CD4-positive, alpha-beta T cell treated with Interleukin-17A for 1 hour (primary cell): Measurements from ENCODE around the gene MANEAL.
A peak's percentile ranks its signal among the peaks of the same experiment; 100 is the strongest.

Experiments used
- DNase-seq: peaks from one replicate; pipeline ENCODE4 v3.0.0-alpha.2; 2020

MANEAL gene

DNA sequence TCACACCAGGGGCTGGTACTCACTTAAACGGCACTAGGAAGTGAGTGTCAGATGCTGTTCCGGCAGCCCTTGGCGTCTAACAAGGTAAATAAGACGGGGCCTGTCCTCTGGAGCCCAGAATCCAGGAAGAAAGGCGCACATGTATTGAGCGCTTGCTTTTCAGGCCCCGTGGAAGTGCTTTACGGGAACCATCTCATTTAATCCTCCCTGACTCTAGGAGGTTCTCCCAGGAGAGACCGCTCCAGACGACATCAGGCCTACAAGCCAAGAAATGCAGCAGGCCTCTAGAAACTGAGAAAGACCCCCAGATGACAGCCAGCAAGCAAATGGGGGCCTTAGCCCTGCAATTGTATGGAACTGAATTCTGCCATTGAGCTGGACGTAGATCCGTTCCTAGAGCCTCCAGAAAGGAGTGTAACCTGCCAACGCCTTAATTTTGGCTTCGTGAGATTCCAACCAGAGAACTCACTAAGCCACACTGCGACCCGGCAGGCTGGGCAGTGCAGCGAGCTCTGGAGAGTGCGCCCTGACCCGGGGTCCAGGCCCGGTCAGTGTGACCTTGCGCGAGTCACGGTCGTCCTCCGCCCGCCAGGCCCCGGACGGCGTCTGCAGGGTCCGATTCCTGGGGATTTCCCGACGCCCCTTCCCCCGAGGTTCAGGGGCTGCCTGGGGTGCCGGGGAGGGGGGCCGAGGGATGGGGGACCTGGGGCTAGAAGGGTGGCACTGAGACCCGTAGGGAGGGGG lies 532 bp upstream of the MANEAL start:
- no peak for DNase-seq

DNA sequence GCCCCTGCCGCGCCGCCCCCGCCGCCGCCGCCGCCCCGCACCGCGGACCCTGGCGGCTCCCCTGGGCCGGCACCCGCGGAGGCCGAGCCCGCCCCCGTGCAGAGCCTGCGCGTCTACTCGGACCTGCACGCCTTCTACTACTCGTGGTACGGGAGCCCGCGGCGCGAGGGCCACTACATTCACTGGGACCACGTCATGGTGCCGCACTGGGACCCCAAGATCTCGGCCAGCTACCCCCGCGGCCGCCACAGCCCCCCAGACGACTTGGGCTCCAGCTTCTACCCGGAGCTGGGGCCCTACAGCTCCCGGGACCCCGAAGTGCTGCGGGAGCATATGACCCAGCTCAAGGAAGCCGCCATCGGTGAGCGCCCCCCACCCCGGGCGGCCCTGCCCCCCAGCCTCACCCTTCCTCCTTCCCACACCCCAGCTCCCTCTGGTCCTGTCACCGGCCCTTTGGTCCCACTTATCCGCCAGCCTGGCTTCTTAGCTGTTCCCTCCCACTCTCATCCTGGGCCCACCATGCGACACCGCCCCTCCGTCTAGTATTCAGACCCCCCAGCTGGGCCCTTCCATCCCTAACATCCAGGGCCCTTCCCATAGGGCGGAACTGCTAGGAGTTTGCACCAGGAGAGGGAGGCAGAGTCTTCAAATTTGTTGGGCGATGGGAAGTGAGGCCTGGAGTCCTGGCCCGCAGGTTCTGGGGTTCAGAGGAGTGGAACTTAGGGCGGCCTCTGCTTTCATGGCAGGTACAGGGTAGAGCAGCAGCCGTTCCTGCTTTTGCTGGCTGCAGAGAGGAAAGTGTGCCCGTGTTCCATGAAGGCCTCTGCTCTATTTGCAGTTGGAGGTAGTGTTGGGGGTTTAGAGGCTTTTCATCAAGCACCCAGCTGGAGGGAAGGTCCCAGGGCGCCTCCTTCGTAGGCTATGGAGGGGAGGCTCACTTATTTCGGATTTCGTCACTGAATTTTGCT lies 1.0 kb downstream of the MANEAL start:
- no peak for DNase-seq

DNA sequence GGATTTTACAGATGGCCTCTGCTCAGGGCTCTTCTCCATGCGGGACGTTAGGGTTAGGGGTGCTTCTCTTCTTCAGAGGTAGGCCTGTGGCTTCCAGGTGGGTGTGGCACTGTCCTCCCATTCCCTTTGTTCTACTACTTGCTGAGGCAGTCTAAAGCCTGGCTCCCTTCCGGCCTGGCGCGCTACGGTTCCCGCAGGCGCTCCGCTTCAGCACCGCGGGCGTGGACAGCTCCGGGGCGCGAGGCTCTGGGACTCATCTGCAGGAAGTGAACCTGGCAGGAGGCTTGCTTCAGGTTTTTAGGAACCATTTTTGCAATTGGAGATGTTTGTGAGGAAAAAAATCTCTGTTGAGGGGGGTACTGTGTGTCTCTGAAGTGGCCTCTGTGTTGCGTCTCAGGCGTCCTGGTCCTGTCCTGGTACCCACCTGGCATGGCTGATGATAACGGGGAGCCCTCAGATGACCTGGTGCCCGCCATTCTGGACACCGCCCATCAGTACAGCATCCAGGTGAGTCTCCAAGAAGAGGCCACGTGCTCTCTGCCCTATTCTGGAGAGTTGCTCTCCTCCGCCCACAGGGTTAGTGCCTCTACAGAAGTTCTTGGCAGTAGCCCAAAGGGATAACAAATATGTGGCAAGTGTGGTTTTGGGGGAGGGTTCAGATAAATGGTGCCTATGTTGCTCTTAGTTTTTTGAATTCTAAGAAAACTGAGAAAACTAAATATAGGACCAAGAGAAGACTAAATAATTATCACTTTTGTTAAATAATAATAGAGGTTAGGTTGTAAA lies 1.9 kb downstream of the MANEAL start:
- DNase-seq = peak; percentile 32

- DNase-seq = no peak
Measured at GRCh38 chr1:37797750-37798345, 4.2 kb downstream of the MANEAL start.

DNA sequence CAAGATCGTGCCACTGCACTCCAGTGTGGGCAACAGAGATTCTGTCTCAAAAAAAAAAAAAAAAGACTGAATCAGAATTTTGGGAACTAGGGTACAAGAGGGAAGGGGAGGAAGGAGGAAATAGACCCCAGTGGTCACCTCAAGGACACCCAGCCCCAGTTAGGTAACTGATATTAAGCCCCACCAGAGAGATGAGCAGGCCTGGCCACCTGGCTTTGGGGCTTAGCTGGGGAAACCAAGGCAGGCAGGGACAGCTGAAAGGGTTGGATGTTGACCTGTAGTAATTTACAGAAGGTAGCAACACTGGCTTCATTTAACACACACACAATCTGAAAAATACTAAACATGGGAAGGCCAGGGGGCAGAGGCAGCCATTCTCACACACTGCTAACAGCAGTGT lies 8.8 kb downstream of the MANEAL start:
- no peak for DNase-seq

- no peak for DNase-seq
Measured at GRCh38 chr1:37807220-37807554, 13.5 kb downstream of the MANEAL start.

DNA sequence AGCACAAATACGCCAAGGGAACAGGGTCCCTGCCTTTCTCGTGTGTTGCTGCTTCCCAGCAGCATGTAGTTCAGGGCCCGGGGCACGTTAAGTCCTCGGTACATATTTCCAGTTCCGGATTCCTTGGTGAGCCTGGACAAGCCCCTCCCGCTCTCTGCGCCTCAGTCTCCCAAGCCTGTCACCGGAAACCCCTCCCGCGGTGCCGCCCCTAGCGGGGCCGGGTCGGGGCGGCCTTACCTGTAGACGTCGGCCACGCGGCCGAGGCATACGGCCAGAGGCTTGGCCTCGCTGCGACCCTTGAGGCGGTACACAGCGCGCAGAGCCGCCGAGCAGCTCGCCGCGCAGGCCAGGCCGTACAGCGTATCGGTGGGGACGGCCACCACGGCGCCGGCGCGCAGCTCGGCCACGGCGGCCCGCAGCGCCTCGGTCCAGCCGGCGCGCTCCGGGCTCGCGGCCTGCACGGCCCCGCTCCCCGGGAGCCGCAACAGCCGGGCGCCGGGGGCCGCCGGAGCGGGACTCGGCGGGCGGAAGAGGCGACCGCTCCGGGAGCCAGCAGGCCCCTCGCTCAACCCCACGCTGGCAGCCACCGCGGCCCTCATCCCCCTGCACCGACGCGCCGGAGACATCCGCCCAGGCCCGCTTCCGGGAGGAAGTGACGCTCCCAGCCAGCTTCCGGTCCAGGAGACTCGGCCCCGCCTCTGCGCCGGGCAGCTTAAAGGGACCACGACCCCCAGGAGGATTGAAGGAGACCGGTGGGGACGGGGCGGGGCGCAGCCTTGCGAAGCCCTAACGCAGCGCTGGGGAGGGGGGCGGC lies 14.1 kb downstream of the MANEAL start, which contains the start of the genes C1orf122 and YRDC:
TSS of gene C1orf122 (plus strand) at position 236 of the 814 bp plus-strand sequence. CDS start 615 bp downstream, outside the sequence.
TSS of gene YRDC (minus strand) at position 654 of the 814 bp plus-strand sequence. CDS start at position 626, 28 bp downstream.
- DNase-seq = peak; percentile 93

GRCh38 chr1:37808369-37809319 lies 15.0 kb downstream of the MANEAL start:
- no peak for DNase-seq

DNA sequence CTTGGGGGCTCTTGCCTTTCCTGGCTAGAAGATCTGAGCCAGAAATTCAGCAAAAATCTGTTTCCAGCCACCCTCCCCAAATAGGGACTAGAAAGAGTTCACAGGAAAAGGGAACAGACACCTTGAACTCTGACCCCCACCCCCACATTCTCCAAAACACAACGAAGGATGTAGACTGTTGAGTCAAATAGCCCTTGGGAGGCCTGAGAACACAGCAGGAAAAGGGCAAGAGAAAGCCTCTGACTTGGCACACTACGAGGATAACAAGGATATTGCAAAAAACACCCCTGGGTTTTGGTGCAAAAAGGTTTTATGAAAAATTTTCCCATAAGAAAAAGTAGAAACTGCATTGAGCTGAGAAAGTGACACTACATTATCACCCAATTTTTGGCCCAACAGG lies 16.3 kb downstream of the MANEAL start:
- no peak for DNase-seq

- peak; percentile 79 for DNase-seq
Measured at GRCh38 chr1:37811027-37811655, 17.5 kb downstream of the MANEAL start.

GRCh38 chr1:37813529-37814145 lies 20.0 kb downstream of the MANEAL start:
- DNase-seq = no peak

DNA sequence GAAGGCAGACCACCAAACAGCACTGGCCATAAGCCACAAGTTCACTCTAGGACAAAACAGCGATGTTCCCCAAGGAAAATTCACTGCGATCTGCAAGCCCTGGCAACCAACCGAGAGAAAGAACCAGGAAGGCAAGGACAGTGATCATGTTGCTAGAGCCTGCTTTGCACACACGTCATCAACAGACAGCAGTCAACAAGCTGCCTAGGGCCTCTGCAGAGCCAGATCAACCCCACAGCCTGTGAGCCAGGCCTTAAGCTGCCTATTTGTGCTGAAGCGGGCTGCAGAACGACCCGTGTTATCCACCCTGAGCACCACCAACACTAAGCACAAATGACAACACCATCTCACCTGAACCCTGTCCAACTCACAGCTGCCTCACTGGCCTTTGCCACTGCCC lies 20.6 kb downstream of the MANEAL start:
- DNase-seq = no peak

DNA sequence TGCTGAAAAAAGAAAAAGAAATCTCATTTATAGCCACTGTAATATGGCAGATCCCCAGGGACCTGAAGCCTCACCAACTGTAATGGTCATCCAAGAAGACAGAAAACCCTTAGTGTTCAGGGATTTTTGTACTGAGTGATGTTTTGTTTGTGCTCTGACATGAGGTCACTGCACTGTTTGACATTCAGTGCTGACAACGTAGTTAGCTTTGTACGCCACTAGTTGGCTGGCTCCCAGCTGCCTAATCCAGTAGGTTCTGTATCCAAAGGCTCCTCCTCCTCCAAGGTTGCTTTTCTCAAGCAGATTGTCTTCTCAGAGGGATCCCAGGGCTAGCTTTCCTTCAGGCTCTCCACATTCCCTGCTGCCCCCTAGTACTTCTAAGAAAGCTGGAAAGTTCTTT lies 23.8 kb downstream of the MANEAL start:
- DNase-seq = no peak

DNA sequence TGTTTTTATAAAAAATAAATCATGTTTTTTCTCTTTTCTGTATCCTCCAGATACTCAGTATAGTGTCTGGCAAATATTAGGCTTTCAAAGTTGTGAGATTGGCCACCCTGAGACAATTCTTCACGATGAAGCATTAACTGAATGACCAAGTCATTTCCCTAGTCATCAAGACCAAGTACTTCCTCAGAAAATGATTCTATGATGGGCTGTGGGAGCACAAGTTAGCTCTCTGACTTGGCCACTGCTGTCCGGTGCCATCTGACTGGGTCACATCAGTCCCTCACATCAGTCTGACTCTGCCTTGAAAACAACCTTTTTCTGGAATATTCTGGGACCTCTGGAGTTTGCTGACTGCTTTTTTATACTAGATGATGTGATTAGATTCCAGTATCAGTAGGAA lies 27.8 kb downstream of the MANEAL start:
- DNase-seq = no peak

DNA sequence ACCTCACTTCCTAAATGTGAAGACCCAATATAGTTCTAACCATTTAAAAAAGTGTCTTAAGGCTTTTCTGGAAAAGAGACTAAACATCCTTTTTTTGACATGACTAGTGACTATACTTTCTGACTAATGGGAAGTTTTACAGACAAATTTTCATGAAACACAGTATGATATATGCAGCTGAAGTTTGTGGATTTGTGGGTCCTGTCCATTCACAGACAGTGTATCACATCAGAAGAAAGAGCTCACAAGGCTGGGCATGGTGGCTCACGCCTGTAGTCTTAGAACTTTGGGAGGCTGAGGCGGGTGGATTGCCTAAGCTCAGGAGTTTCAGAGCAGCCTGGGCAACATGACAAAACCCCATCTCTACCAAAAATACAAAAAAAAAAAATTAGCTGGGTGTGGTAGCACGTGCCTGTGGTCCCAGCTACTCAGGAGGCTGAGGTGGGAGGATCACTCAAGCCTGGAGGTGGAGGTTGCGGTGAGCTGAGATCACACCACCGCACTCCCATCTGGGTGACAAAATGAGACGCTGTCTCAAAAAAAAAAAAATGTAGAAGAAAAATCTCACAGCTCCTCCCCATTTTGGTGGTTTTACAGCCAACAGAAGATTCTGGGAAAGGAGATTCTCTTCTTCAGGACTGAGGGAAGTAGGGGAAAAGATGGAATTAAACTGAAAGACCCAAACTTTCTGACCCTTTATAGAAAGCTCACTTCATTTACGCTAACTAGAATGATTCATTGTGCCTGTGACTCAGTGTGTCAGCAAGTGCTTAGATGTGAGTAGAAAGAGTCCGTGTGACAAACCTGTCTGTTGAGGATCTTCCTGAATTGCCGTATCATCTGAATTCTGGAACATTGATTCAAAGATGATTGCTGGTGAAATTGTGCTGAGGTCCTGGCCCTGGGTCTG lies 29.5 kb downstream of the MANEAL start:
- no peak for DNase-seq

DNA sequence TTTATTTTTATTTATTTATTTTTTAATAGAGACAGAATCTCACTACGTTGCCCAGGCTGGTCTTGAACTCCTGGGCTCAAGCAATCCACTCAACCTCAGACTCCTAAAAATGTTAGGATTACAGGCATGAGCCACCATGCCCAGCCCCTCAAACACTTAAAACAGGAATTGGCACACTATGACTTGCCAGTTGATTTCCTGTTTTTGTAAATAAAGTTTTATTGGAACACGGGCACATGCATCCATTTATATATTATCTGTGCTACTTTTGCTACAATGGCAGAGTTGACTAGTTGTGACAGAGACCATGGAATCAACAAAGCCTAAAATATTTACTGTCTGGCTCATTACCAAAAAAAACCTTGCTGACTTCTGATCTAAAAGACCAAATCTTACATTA lies 30.4 kb downstream of the MANEAL start:
- DNase-seq = no peak

GRCh38 chr1:37825506-37825905 lies 31.9 kb downstream of the MANEAL start:
- no peak for DNase-seq

DNA sequence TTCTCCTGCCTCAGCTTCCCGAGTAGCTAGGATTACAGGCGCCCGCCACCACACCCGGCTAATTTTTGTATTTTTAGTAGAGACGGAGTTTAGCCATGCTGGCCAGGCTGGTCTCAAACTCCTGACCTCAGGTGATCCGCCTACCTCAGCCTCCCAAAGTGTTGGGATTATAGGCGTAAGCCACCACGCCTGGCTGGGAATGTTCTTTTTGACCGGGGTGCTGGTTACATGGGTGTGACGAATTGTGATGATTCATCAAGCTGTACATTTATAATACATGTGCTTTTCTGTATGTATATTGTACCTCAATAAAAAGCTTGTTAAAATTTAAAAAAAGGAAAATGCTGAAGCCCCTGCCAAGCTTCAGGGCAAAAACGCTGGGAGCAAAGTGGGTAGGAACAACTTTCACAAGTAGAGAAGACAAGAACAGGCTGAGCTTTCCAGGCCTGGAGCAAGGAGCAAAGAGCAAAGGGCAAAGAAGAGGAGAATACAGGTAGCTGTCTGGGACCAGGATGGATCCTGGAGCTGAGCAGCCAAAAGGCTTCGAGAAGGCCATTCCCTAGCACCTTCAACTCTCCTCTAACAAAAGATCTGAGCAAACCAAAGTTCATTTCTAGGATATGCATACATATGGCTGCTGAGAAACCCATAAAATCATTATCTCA lies 34.9 kb downstream of the MANEAL start:
- no peak for DNase-seq
